ENCODE measurements around the gene ACBD7. TPM values are rescaled to one million over a fixed set of nuclear protein-coding genes. Genes with fewer than 3 reads are reported as not detected.

ACBD7 gene
- 3.7 and 4.3 TPM in 2 replicates for total RNA-seq

GRCh38 chr10:15088428-15089261 is at the start of gene ACBD7:
Gene ACBD7 (minus strand): TSS chr10:15088776. CDS start chr10:15088728, 48 bp downstream.

GRCh38 chr10:15097011-15097812 is 8.6 kb upstream of the ACBD7 start, which contains the start of gene RPP38:
Gene RPP38 (plus strand): TSS chr10:15097355. CDS start chr10:15103315, 5,960 bp downstream.

GRCh38 chr10:15043674-15044073 is 44.9 kb downstream of the ACBD7 start, which contains the start of gene OLAH:
Gene OLAH (plus strand): TSS chr10:15043943. CDS start chr10:15047289, 3,346 bp downstream.

Other genes with a start within 250 kb of the ACBD7 start
- gene SUV39H2, start 209.9 kb downstream of the ACBD7 start, total RNA-seq, result 9.6 and 14.4 TPM in 2 replicates
- gene DCLRE1C, start 134.7 kb downstream of the ACBD7 start, total RNA-seq, result 5.5 and 5.8 TPM in 2 replicates
- not detected in 2 replicates for gene MEIG1, start 129.4 kb downstream of the ACBD7 start, total RNA-seq
- gene OLAH, start 44.8 kb downstream of the ACBD7 start, total RNA-seq, result not detected in 2 replicates
- gene RPP38, start 8.6 kb upstream of the ACBD7 start, total RNA-seq, result 8.1 and 14.0 TPM in 2 replicates
- gene NMT2, start 79.9 kb upstream of the ACBD7 start, total RNA-seq, result 49.3 and 50.2 TPM in 2 replicates

Measured in myometrial cell (primary cell).